Gastroesophageal sphincter (tissue), 3 donors: ENCODE measurements around the gene PDE1C.

Experiments used
- EP300 ChIP-seq: sonication (generic); formaldehyde crosslinking; IDR thresholded peaks from one replicate; pipeline ENCODE4 v1.6.1; 2017; ENCODE audit warnings: antibody characterized with exemption, mild to moderate bottlenecking
- POLR2A ChIP-seq, 2 donors: fragments of 450-650 bp; IDR thresholded peaks; one replicate each; pipeline ENCODE4 v1.6.1; 2017; ENCODE audit warnings: antibody characterized with exemption in 2 of 2, mild to moderate bottlenecking in 2 of 2, moderate library complexity in 1 of 2
- POLR2AphosphoS5 ChIP-seq: sonication (generic); formaldehyde crosslinking; IDR thresholded peaks from one replicate; pipeline ENCODE4 v1.6.1; 2017; ENCODE audit warnings: antibody characterized with exemption
- TF ChIP-seq, protein P1 (sequence below), 4 experiments: fragments of 200-600 bp in 2 of 4; fragments of 450-650 bp in 2 of 4; sonication (generic) in 1 of 4; IDR thresholded peaks; one replicate each; pipeline ENCODE4 v1.5.1; 2017 to 2019; ENCODE audit warnings: antibody characterized with exemption in 4 of 4, mild to moderate bottlenecking in 2 of 4, moderate library complexity in 2 of 4

DNA sequence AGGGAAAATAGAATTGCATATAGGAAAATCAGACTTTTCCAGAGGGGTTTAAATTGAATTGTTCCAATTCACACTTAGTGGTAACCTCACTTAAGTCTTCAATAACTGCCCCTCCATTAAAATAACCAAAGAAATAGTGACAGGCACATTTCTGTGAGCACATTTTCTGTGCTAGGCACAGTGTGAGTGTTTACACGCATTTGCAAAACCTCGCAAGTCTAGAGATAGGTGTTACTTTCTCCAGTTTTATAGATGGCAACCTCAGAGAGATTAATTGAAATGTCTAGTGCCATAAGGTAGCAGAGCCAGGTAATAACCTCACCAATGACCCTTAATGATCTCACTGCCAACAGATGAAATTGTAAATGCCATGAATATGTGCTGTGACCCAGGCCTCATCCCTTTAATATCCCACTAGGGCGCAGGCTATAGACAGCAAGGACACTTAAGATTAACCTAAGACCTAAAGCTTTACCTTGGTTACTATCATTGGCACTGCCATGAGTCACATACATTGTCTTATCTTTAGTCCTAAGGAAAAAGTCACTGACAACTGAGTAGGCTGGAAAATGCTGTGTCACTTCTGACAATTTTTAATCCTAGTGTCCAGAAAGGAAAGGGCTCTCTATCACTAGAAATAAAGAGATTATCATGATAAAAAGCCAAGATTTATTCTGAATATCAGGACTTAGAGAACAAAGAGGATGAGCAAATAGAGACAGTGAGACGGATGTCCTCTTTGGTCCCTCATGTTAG lies 195.4 kb downstream of the PDE1C start:
- TF ChIP-seq, protein P1, sequence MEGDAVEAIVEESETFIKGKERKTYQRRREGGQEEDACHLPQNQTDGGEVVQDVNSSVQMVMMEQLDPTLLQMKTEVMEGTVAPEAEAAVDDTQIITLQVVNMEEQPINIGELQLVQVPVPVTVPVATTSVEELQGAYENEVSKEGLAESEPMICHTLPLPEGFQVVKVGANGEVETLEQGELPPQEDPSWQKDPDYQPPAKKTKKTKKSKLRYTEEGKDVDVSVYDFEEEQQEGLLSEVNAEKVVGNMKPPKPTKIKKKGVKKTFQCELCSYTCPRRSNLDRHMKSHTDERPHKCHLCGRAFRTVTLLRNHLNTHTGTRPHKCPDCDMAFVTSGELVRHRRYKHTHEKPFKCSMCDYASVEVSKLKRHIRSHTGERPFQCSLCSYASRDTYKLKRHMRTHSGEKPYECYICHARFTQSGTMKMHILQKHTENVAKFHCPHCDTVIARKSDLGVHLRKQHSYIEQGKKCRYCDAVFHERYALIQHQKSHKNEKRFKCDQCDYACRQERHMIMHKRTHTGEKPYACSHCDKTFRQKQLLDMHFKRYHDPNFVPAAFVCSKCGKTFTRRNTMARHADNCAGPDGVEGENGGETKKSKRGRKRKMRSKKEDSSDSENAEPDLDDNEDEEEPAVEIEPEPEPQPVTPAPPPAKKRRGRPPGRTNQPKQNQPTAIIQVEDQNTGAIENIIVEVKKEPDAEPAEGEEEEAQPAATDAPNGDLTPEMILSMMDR (IDR thresholded peaks at IDR 0.05) = no peak
- TF ChIP-seq POLR2AphosphoS5 (no peak), POLR2A (IDR thresholded peaks at IDR 0.05) (no peak), EP300 (no peak)
